ENCODE data around the gene CD200R1.

DNA sequence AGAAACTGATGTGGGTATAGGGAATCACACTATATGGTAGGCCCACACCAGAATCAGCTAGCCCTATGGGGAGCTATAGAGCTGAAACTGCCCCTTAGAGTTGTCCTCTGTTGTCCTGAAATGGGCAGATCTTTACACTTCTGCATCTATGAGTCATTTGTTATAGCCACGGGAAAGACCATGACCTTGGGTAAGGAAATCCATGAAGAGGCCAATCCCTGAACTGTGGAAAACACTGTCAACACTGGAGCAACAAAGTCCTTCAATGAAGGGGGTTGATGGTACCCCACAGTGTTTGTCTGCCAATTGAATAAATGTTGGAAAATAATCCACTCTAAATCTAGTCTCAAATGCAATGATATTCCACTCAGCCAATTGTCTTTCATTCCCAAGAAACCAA lies 5.2 kb upstream of the CD200R1 start:
- TF ChIP-seq EZH2phosphoT487 (conservative IDR thresholded peaks at IDR 0.05; ENCODE audit: low read length), result no peak
- TF ChIP-seq, protein P1, sequence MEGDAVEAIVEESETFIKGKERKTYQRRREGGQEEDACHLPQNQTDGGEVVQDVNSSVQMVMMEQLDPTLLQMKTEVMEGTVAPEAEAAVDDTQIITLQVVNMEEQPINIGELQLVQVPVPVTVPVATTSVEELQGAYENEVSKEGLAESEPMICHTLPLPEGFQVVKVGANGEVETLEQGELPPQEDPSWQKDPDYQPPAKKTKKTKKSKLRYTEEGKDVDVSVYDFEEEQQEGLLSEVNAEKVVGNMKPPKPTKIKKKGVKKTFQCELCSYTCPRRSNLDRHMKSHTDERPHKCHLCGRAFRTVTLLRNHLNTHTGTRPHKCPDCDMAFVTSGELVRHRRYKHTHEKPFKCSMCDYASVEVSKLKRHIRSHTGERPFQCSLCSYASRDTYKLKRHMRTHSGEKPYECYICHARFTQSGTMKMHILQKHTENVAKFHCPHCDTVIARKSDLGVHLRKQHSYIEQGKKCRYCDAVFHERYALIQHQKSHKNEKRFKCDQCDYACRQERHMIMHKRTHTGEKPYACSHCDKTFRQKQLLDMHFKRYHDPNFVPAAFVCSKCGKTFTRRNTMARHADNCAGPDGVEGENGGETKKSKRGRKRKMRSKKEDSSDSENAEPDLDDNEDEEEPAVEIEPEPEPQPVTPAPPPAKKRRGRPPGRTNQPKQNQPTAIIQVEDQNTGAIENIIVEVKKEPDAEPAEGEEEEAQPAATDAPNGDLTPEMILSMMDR (IDR thresholded peaks at IDR 0.05; ENCODE audit: insufficient read depth, low read length, poor library complexity, severe bottlenecking), result no peak

Data from SU-DHL-6 (cell line).